ENCODE results near the gene ADRA2C. TPM values are rescaled to one million over a fixed set of nuclear protein-coding genes. Genes with fewer than 3 reads are reported as not detected.

Gene ADRA2C
- total and polyA plus RNA-seq, 2 of the 13 experiments (the other 11 are each of a cell fraction or from before 2014, with no cell fraction given) = 15.4 to 69.7 TPM

GRCh38 chr4:3739577-3739976 is 26.6 kb upstream of the ADRA2C start:
- TF ChIP-seq RFX1 (IDR thresholded peaks at IDR 0.05) = no peak
- TF ChIP-seq KIAA2018 (CRISPR knock-in tag; IDR thresholded peaks at IDR 0.05; ENCODE audit: borderline replicate concordance) = no peak
- TF ChIP-seq ELK4 (CRISPR knock-in tag; IDR thresholded peaks at IDR 0.05; ENCODE audit: borderline replicate concordance) = no peak
- no peak for TF ChIP-seq ZBTB8A (CRISPR knock-in tag; IDR thresholded peaks at IDR 0.05; ENCODE audit: borderline replicate concordance, low read depth)
- no peak for TF ChIP-seq ZFP41 (CRISPR knock-in tag; IDR thresholded peaks at IDR 0.05; ENCODE audit: borderline replicate concordance)
- TF ChIP-seq MTA3 (CRISPR knock-in tag; IDR thresholded peaks at IDR 0.05) = no peak
- TF ChIP-seq ELF3 (CRISPR knock-in tag; IDR thresholded peaks at IDR 0.05) = no peak
- no peak for TF ChIP-seq SRSF9 (IDR thresholded peaks at IDR 0.05; ENCODE audit: borderline replicate concordance, insufficient read depth, low read depth, low read length, poor library complexity, severe bottlenecking)
- no peak for TF ChIP-seq MLXIP (CRISPR knock-in tag; IDR thresholded peaks at IDR 0.05; ENCODE audit: borderline replicate concordance)
- no peak for TF ChIP-seq ZNF879 (CRISPR knock-in tag; IDR thresholded peaks at IDR 0.05)
- no peak for TF ChIP-seq SYNCRIP (IDR thresholded peaks at IDR 0.05; ENCODE audit: insufficient read depth, low read depth, low read length)
- TF ChIP-seq ZNF781 (CRISPR knock-in tag; IDR thresholded peaks at IDR 0.05; ENCODE audit: borderline replicate concordance, not compliant biosample characterization) = no peak
- Histone ChIP-seq H4K20me1 (ENCODE audit: insufficient read depth, low read length) (no peaks in the 10 kb centered on the region), H3K4me3 (replicated peaks in 1 of 3; ENCODE audit: insufficient read depth in 1 of 3, low read depth in 2 of 3, low read length in 3 of 3) (no peak overlapping the region), H3K4me2 (ENCODE audit: low read depth, low read length) (no peak overlapping the region), H3K9me3 (ENCODE audit: low read length) (0 out of 2 replicates have a peak, but pooled peaks cover 5% of the 10 kb centered on the region), H3K9ac (ENCODE audit: insufficient read depth, low read depth, low read length) (no peak overlapping the region), H3K27me3 (ENCODE audit: control insufficient read depth in 1 of 2, insufficient read depth in 2 of 2, low read length in 2 of 2) (peaks cover 4 to 80% of the 10 kb centered on the region in 2 experiments; a peak in 4 of 5 replicates), H3K27ac (ENCODE audit: extremely low read length, insufficient read depth, low read length) (no peak overlapping the region), H2AFZ (ENCODE audit: low read length) (no peak overlapping the region), H3K79me2 (ENCODE audit: insufficient read depth, low read length) (no peaks in the 10 kb centered on the region), H3K4me1 (ENCODE audit: insufficient read depth, low read length) (no peaks in the 10 kb centered on the region), H3K36me3 (replicated peaks in 1 of 2; ENCODE audit: control insufficient read depth in 1 of 2, insufficient read depth in 2 of 2, low read length in 2 of 2) (no peaks in the 10 kb centered on the region)
- DNase-seq (ENCODE audit: low spot score) = no peak
- ATAC-seq = no peak
- FAIRE-seq = no peak
- in situ Hi-C loops (cut with HindIII; ENCODE audit: extremely low pct_ligation_motif_present, low pct_unique_long_range_greater_than_20kb) (no loop called here), intact Hi-C loops (cut with micrococcal nuclease; ENCODE audit: unreplicated experiment) (no loop called here)
- ChIA-PET CTCF (ENCODE audit: low intra/inter-chr PET ratio, low total read pairs) (no interaction called here), POLR2A (no interaction called here)
- whole genome bisulfite sequencing (ENCODE audit: low lambda C conversion rate) = 20% methylated on average over 1 of the region's 13 CpGs
- no TSS peak for BruUV-seq (replicated peaks)

Data from HepG2 (cell line).